K562 (cell line): Measurements from ENCODE around the gene CMSS1. TPM values are rescaled to one million over a fixed set of nuclear protein-coding genes. Genes with fewer than 3 reads are reported as not detected.

Experiments used
- C11orf30 ChIP-seq: fragments of 450-650 bp; IDR thresholded peaks from 2 replicates; pipeline ENCODE4 v1.6.1; 2016; ENCODE audit warnings: low read depth, mild to moderate bottlenecking
- CBFB ChIP-seq: sonication (generic); formaldehyde crosslinking; IDR thresholded peaks from 2 replicates; pipeline ENCODE4 v1.4.0; 2020; ENCODE audit warnings: mild to moderate bottlenecking, missing genetic modification reagents
- GATA2 ChIP-seq: sonication (generic); formaldehyde crosslinking; IDR thresholded peaks from 2 replicates; pipeline ENCODE4 v1.4.0; 2020; ENCODE audit warnings: mild to moderate bottlenecking, missing genetic modification reagents
- GTF2F1 ChIP-seq: IDR thresholded peaks from 2 replicates; pipeline ENCODE4 v1.6.1; 2011; ENCODE audit warnings: low read depth, low read length, improper control_type of control experiment
- JUNB ChIP-seq: fragments of 450-650 bp; formaldehyde crosslinking; conservative IDR thresholded peaks from 2 replicates; pipeline ENCODE4 v1.4.0; 2020; ENCODE audit warnings: mild to moderate bottlenecking
- KAT8 ChIP-seq: fragments of 450-650 bp; IDR thresholded peaks from 2 replicates; pipeline ENCODE4 v1.6.1; 2016; ENCODE audit warnings: low read depth, mild to moderate bottlenecking
- NCOA6 ChIP-seq: fragments of 450-650 bp; IDR thresholded peaks from 2 replicates; pipeline ENCODE4 v1.6.1; 2017; ENCODE audit warnings: mild to moderate bottlenecking
- RBM34 ChIP-seq: fragments of 200-400 bp; formaldehyde crosslinking; IDR thresholded peaks from 2 replicates; pipeline ENCODE4 v1.6.1; 2018; ENCODE audit warnings: low read length, borderline replicate concordance; ENCODE audit not compliant: insufficient read depth
- RFX7 ChIP-seq: fragments of 250-450 bp; sonication (Bioruptor Pico); IDR thresholded peaks from 2 replicates; pipeline ENCODE4 v1.5.1; 2021; ENCODE audit warnings: mild to moderate bottlenecking
- THRAP3 ChIP-seq: fragments of 450-650 bp; IDR thresholded peaks from 2 replicates; pipeline ENCODE4 v1.6.1; 2016; ENCODE audit warnings: mild to moderate bottlenecking, inconsistent platforms, borderline replicate concordance
- ZNF146 ChIP-seq: IDR thresholded peaks from one replicate; pipeline ENCODE4 v1.6.1; 2018; ENCODE audit warnings: missing compliant biosample characterization; ENCODE audit not compliant: unreplicated experiment
- ZNF263 ChIP-seq: sonication (generic); formaldehyde crosslinking; IDR thresholded peaks from 2 replicates; pipeline ENCODE4 v1.8.0; 2022; ENCODE audit warnings: mild to moderate bottlenecking, missing genetic modification reagents, borderline replicate concordance
- ZSCAN32 ChIP-seq: fragments of 450-650 bp; formaldehyde crosslinking; IDR thresholded peaks from 2 replicates; pipeline ENCODE4 v1.4.0; 2020; ENCODE audit warnings: mild to moderate bottlenecking, moderate library complexity
- polyA plus RNA-seq, 8 experiments: library from polyadenylated mRNA; depleted of rRNA in 4 of 8; stranded (reverse) in 5 of 8; unstranded in 3 of 8; fragments of >200 nt; fragmentation: Nextera tagmentation in 2 of 8; fragmentation: Illumina TruSeq in 1 of 8; extraction: Ambion mirVana in 2 of 8; extraction: Trizol in 1 of 8; gene quantifications; 2 replicates each; pipeline versions ENCODE4 v1.2.1 to v1.2.3, GENCODE V29; 2011 to 2014; ENCODE audit warnings: inconsistent platforms in 1 of 8, missing spikeins in 1 of 8
- total RNA-seq, 7 experiments: library from RNA; depleted of rRNA in 6 of 7; stranded (reverse); fragments of >200 nt in 6 of 7; fragmentation: Illumina TruSeq in 2 of 7; extraction: Trizol in 2 of 7; gene quantifications; 2 replicates each; pipeline versions ENCODE4 v1.2.1 to v1.2.3, GENCODE V29; 2011 to 2021; ENCODE audit warnings: low replicate concordance in 1 of 7
- TF ChIP-seq, protein P1 (sequence below): fragments of 450-650 bp; formaldehyde crosslinking; IDR thresholded peaks from 2 replicates; pipeline ENCODE4 v1.4.0; 2020; ENCODE audit warnings: mild to moderate bottlenecking, moderate library complexity
- TF ChIP-seq, protein P2 (sequence below): IDR thresholded peaks from 3 replicates; pipeline ENCODE4 v1.6.1; 2011; ENCODE audit warnings: borderline replicate concordance, mild to moderate bottlenecking, moderate library complexity; ENCODE audit not compliant: insufficient read length; ENCODE audit errors: extremely low read depth
- TF ChIP-seq, protein P3 (sequence below): sonication (generic); formaldehyde crosslinking; IDR thresholded peaks from 2 replicates; pipeline ENCODE4 v1.8.1; 2023; ENCODE audit warnings: missing genetic modification reagents, mild to moderate bottlenecking, borderline replicate concordance
- TF ChIP-seq, protein P4 (sequence below): fragments of 450-650 bp; IDR thresholded peaks from 2 replicates; pipeline ENCODE4 v1.6.1; 2017; ENCODE audit warnings: antibody characterized with exemption

CMSS1 gene
- total and polyA plus RNA-seq, 9 of the 15 experiments (the other 6 are each of a cell fraction or from before 2014, with no cell fraction given): 46.9 to 109 (median 72.3) TPM

GRCh38 chr3:99776516-99777209, 41.0 kb upstream of the CMSS1 start (continued):
- no peak for TF ChIP-seq ZNF263 (CRISPR knock-in tag)
- no peak for TF ChIP-seq GATA2 (CRISPR knock-in tag)
- no peak for TF ChIP-seq GTF2F1
- no peak for TF ChIP-seq RBM34
- TF ChIP-seq, protein P1, sequence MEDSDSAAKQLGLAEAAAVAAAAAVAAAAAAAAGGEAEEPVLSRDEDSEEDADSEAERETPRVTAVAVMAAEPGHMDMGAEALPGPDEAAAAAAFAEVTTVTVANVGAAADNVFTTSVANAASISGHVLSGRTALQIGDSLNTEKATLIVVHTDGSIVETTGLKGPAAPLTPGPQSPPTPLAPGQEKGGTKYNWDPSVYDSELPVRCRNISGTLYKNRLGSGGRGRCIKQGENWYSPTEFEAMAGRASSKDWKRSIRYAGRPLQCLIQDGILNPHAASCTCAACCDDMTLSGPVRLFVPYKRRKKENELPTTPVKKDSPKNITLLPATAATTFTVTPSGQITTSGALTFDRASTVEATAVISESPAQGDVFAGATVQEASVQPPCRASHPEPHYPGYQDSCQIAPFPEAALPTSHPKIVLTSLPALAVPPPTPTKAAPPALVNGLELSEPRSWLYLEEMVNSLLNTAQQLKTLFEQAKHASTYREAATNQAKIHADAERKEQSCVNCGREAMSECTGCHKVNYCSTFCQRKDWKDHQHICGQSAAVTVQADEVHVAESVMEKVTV (CRISPR knock-in tag): peak; percentile 95
- TF ChIP-seq C11orf30: peak; percentile 22; the same call in 1 of the 2 replicates
- TF ChIP-seq NCOA6: no peak
- peak; percentile 95 for TF ChIP-seq ZSCAN32
- no peak for TF ChIP-seq CBFB (CRISPR knock-in tag)
- no peak for TF ChIP-seq THRAP3
- TF ChIP-seq JUNB (CRISPR knock-in tag): peak; percentile 74
- TF ChIP-seq, protein P2, sequence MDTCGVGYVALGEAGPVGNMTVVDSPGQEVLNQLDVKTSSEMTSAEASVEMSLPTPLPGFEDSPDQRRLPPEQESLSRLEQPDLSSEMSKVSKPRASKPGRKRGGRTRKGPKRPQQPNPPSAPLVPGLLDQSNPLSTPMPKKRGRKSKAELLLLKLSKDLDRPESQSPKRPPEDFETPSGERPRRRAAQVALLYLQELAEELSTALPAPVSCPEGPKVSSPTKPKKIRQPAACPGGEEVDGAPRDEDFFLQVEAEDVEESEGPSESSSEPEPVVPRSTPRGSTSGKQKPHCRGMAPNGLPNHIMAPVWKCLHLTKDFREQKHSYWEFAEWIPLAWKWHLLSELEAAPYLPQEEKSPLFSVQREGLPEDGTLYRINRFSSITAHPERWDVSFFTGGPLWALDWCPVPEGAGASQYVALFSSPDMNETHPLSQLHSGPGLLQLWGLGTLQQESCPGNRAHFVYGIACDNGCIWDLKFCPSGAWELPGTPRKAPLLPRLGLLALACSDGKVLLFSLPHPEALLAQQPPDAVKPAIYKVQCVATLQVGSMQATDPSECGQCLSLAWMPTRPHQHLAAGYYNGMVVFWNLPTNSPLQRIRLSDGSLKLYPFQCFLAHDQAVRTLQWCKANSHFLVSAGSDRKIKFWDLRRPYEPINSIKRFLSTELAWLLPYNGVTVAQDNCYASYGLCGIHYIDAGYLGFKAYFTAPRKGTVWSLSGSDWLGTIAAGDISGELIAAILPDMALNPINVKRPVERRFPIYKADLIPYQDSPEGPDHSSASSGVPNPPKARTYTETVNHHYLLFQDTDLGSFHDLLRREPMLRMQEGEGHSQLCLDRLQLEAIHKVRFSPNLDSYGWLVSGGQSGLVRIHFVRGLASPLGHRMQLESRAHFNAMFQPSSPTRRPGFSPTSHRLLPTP: no peak
- no peak for TF ChIP-seq KAT8
- TF ChIP-seq, protein P3, sequence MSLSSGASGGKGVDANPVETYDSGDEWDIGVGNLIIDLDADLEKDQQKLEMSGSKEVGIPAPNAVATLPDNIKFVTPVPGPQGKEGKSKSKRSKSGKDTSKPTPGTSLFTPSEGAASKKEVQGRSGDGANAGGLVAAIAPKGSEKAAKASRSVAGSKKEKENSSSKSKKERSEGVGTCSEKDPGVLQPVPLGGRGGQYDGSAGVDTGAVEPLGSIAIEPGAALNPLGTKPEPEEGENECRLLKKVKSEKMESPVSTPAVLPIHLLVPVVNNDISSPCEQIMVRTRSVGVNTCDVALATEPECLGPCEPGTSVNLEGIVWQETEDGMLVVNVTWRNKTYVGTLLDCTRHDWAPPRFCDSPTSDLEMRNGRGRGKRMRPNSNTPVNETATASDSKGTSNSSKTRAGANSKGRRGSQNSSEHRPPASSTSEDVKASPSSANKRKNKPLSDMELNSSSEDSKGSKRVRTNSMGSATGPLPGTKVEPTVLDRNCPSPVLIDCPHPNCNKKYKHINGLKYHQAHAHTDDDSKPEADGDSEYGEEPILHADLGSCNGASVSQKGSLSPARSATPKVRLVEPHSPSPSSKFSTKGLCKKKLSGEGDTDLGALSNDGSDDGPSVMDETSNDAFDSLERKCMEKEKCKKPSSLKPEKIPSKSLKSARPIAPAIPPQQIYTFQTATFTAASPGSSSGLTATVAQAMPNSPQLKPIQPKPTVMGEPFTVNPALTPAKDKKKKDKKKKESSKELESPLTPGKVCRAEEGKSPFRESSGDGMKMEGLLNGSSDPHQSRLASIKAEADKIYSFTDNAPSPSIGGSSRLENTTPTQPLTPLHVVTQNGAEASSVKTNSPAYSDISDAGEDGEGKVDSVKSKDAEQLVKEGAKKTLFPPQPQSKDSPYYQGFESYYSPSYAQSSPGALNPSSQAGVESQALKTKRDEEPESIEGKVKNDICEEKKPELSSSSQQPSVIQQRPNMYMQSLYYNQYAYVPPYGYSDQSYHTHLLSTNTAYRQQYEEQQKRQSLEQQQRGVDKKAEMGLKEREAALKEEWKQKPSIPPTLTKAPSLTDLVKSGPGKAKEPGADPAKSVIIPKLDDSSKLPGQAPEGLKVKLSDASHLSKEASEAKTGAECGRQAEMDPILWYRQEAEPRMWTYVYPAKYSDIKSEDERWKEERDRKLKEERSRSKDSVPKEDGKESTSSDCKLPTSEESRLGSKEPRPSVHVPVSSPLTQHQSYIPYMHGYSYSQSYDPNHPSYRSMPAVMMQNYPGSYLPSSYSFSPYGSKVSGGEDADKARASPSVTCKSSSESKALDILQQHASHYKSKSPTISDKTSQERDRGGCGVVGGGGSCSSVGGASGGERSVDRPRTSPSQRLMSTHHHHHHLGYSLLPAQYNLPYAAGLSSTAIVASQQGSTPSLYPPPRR: no peak
- TF ChIP-seq, protein P4, sequence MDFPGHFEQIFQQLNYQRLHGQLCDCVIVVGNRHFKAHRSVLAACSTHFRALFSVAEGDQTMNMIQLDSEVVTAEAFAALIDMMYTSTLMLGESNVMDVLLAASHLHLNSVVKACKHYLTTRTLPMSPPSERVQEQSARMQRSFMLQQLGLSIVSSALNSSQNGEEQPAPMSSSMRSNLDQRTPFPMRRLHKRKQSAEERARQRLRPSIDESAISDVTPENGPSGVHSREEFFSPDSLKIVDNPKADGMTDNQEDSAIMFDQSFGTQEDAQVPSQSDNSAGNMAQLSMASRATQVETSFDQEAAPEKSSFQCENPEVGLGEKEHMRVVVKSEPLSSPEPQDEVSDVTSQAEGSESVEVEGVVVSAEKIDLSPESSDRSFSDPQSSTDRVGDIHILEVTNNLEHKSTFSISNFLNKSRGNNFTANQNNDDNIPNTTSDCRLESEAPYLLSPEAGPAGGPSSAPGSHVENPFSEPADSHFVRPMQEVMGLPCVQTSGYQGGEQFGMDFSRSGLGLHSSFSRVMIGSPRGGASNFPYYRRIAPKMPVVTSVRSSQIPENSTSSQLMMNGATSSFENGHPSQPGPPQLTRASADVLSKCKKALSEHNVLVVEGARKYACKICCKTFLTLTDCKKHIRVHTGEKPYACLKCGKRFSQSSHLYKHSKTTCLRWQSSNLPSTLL: no peak
- TF ChIP-seq RFX7 (CRISPR knock-in tag): peak; percentile 85; the same call in 1 of the 2 replicates
- TF ChIP-seq ZNF146 (CRISPR knock-in tag): no peak
